GM12878 (cell line): ENCODE measurements around the gene ACAP2. TPM values are rescaled to one million over a fixed set of nuclear protein-coding genes. Genes with fewer than 3 reads are reported as not detected.

Source experiments
- ATAC-seq: fragments of 200-7000 bp; cut with Tn5 transposase; 3 replicates; pipeline ENCODE4 v1.9.1; 2020; ENCODE audit warnings: mild to moderate bottlenecking, moderate library complexity
- BruUV-seq: library from RNA; stranded (reverse); fragments of 400-500 nt; replicated peaks from 2 replicates; lab custom pipeline; 2021; lab: Mats Ljungman, UMichigan
- CTCF ChIA-PET: fragments of 300-600 bp; sonication (Branson Sonifier 250); formaldehyde crosslinking; extraction: SDS; loops from one replicate; lab custom pipeline; 2021; ENCODE audit warnings: inconsistent platforms; lab: Yijun Ruan, JAX
- POLR2A ChIA-PET: fragments of 350-600 bp; formaldehyde crosslinking; extraction: SDS; loops from one replicate; lab custom pipeline; 2021; ENCODE audit warnings: inconsistent platforms; lab: Charles Lee
- RAD21 ChIA-PET: fragments of 300-600 bp; sonication (Branson Sonifier 250); formaldehyde crosslinking; loops from one replicate; lab custom pipeline; 2023; ENCODE audit warnings: antibody characterized with exemption; ENCODE audit not compliant: unreplicated experiment; lab: Charles Lee
- SMC1A ChIA-PET: fragments of 300-600 bp; sonication (Branson Sonifier 250); formaldehyde crosslinking; loops from one replicate; lab custom pipeline; 2023; ENCODE audit not compliant: unreplicated experiment, uncharacterized antibody; lab: Charles Lee
- DNase-seq: peaks from one replicate; pipeline ENCODE4 v3.0.0-alpha.2; 2011; ENCODE audit warnings: low read depth, low spot score
- FAIRE-seq: peaks from 3 replicates; lab custom pipeline; 2011; peaks lifted over from hg19 to GRCh38; lab: Jason Lieb, UNC
- H2AFZ ChIP-seq: 2 replicates; pipeline ENCODE4 v1.6.0; 2011; ENCODE audit warnings: low read depth, low read length, control low read depth; ENCODE audit not compliant: control insufficient read depth
- H3K27ac ChIP-seq: 2 replicates; pipeline ENCODE4 v1.5.1; 2011; ENCODE audit warnings: control low read depth; ENCODE audit not compliant: control insufficient read depth, insufficient read depth
- H3K27me3 ChIP-seq, 2 experiments: replicated peaks in 1 of 2; 2 replicates each; pipeline versions ENCODE4 v1.6.0 to v1.6.1; 2011; ENCODE audit warnings: low read length in 1 of 2; ENCODE audit not compliant: control insufficient read depth in 2 of 2, insufficient read depth in 2 of 2
- H3K36me3 ChIP-seq, 2 experiments: 2 replicates each; pipeline ENCODE4 v1.5.1; 2011; ENCODE audit warnings: low read length in 1 of 2; ENCODE audit not compliant: control insufficient read depth in 2 of 2, insufficient read depth in 2 of 2
- H3K4me1 ChIP-seq: 2 replicates; pipeline ENCODE4 v1.6.1; 2011; ENCODE audit warnings: mild to moderate bottlenecking, low read length, moderate library complexity, mixed read lengths; ENCODE audit not compliant: control insufficient read depth, insufficient read depth
- H3K4me2 ChIP-seq: 2 replicates; pipeline ENCODE4 v1.6.0; 2011; ENCODE audit warnings: control low read depth; ENCODE audit not compliant: control insufficient read depth, insufficient read depth
- H3K4me3 ChIP-seq: fragments of 200-600 bp; sonication (generic); 2 replicates; pipeline ENCODE4 v1.5.1; 2016
- H3K79me2 ChIP-seq: 2 replicates; pipeline ENCODE4 v1.6.0; 2011; ENCODE audit warnings: low read length; ENCODE audit not compliant: control insufficient read depth, insufficient read depth
- H3K9ac ChIP-seq: 2 replicates; pipeline ENCODE4 v1.8.0; 2011; ENCODE audit warnings: low read length, control low read depth, mixed read lengths; ENCODE audit not compliant: control insufficient read depth, insufficient read depth
- H3K9me3 ChIP-seq: replicated peaks from 3 replicates; pipeline ENCODE4 v1.5.1; 2011; ENCODE audit warnings: mild to moderate bottlenecking, low read length; ENCODE audit not compliant: control insufficient read depth, insufficient read depth
- H4K20me1 ChIP-seq: 2 replicates; pipeline ENCODE4 v1.6.0; 2011; ENCODE audit not compliant: control insufficient read depth, insufficient read depth
- CTCF ChIP-seq, 3 experiments: IDR thresholded peaks in 2 of 3; conservative IDR thresholded peaks in 1 of 3; 2 replicates each; pipeline ENCODE4 v1.5.1; 2011; ENCODE audit warnings: low read depth in 3 of 3, low read length in 3 of 3, mild to moderate bottlenecking in 3 of 3, control low read depth in 2 of 3, moderate library complexity in 2 of 3, inconsistent platforms in 1 of 3, mixed read lengths in 1 of 3; ENCODE audit not compliant: control insufficient read depth in 2 of 3, insufficient read depth in 1 of 3; ENCODE audit errors: extremely low read depth in 1 of 3
- HDAC2 ChIP-seq: fragments of 200-600 bp; sonication (generic); IDR thresholded peaks from 2 replicates; pipeline ENCODE4 v1.6.1; 2017
- JUND ChIP-seq: IDR thresholded peaks from 2 replicates; pipeline ENCODE4 v1.6.1; 2012; ENCODE audit warnings: low read depth, mild to moderate bottlenecking, low read length, improper control_type of control experiment, moderate library complexity
- PRDM15 ChIP-seq: fragments of 450-650 bp; formaldehyde crosslinking; IDR thresholded peaks from 2 replicates; pipeline ENCODE4 v1.4.0; 2020; ENCODE audit warnings: mild to moderate bottlenecking, moderate library complexity
- SIN3A ChIP-seq: IDR thresholded peaks from 2 replicates; pipeline ENCODE4 v1.6.1; 2012; ENCODE audit warnings: low read depth, low read length, improper control_type of control experiment
- SP1 ChIP-seq: IDR thresholded peaks from one replicate; pipeline ENCODE4 v1.6.1; 2011; ENCODE audit warnings: low read depth, low read length
- TARDBP ChIP-seq: IDR thresholded peaks from 2 replicates; pipeline ENCODE4 v1.6.1; 2016; ENCODE audit warnings: borderline replicate concordance
- ZBED1 ChIP-seq: IDR thresholded peaks from 2 replicates; pipeline ENCODE4 v1.6.1; 2016; ENCODE audit warnings: borderline replicate concordance
- ZBTB11 ChIP-seq: fragments of 450-650 bp; formaldehyde crosslinking; IDR thresholded peaks from 2 replicates; pipeline ENCODE4 v1.5.0; 2022; ENCODE audit warnings: mild to moderate bottlenecking, missing genetic modification characterization
- WGBS: methylation state at CpG from one replicate; pipeline ENCODE4 v1.1.6; 2016; ENCODE audit warnings: low lambda C conversion rate; ENCODE audit not compliant: insufficient replicate concordance, insufficient coverage; ENCODE audit errors: missing lambda C conversion rate; 5-methylcytosine and 5-hydroxymethylcytosine counted together
- in situ Hi-C: fragments of 300-500 bp; cut with MboI; formaldehyde crosslinking; loops from 9 replicates; pipeline ENCODE4 v1.14.3; 2018; ENCODE audit warnings: mixed read lengths
- intact Hi-C: fragments of 100-400 bp; cut with micrococcal nuclease; formaldehyde crosslinking; loops from one replicate; pipeline ENCODE4 v1.14.2; 2022; ENCODE audit not compliant: unreplicated experiment
- polyA plus RNA-seq, 11 experiments: library from polyadenylated mRNA; depleted of rRNA in 4 of 11; unstranded in 6 of 11; stranded (reverse) in 5 of 11; fragments of >200 nt; fragmentation: Nextera tagmentation in 4 of 11; fragmentation: Illumina TruSeq in 1 of 11; extraction: Ambion mirVana in 4 of 11; extraction: Trizol in 1 of 11; gene quantifications; 1 replicate in 1 of 11; 2 replicates in 10 of 11; pipeline versions ENCODE4 v1.2.1 to v1.2.3, GENCODE V29; 2011 to 2016; ENCODE audit warnings: inconsistent platforms in 2 of 11, missing spikeins in 2 of 11, low read depth in 1 of 11
- total RNA-seq, 4 experiments: library from RNA; depleted of rRNA in 3 of 4; stranded (reverse); fragments of >200 nt in 3 of 4; fragmentation: Illumina TruSeq in 1 of 4; extraction: Trizol in 1 of 4; gene quantifications; 2 replicates each; pipeline versions ENCODE4 v1.2.1 to v1.2.3, GENCODE V29; 2013 to 2021

Gene ACAP2
- total and polyA plus RNA-seq, 10 of the 15 experiments (the other 5 are each of a cell fraction or from before 2014, with no cell fraction given) = 7.1 to 53.8 (median 35.7) TPM

GRCh38 chr3:195255176-195255500 is 187.7 kb downstream of the ACAP2 start:
- Histone ChIP-seq H3K9me3 (no peaks in the 10 kb centered on the region), H3K9ac (no peak overlapping the region), H3K27ac (no peak overlapping the region), H3K4me2 (no peak overlapping the region), H3K4me1 (peaks cover 40% of the 10 kb centered on the region), H3K4me3 (no peak overlapping the region), H3K79me2 (peaks cover 13% of the 10 kb centered on the region), H3K27me3 (no peaks in the 10 kb centered on the region), H3K36me3 (no peaks in the 10 kb centered on the region), H2AFZ (no peak overlapping the region), H4K20me1 (no peaks in the 10 kb centered on the region)
- 95% methylated on average over 13 of the region's 13 CpGs for WGBS
- TF ChIP-seq TARDBP (no peak), CTCF (IDR thresholded peaks at IDR 0.05 in 2 of 3, conservative IDR thresholded peaks at IDR 0.05 in 1 of 3; ENCODE audit: control insufficient read depth in 2 of 3, extremely low read depth in 1 of 3, insufficient read depth in 1 of 3, low read depth in 3 of 3, low read length in 3 of 3) (no peak), ZBTB11 (CRISPR knock-in tag) (no peak), SIN3A (no peak), SP1 (no peak), PRDM15 (CRISPR knock-in tag) (no peak), ZBED1 (no peak), JUND (no peak), HDAC2 (no peak)
- SMC1A ChIA-PET = interaction anchor here (1.2 to 1.7 kb wide), 2 partner anchors 49 to 126 kb away, joined by 3 to 10 read pairs; no protein-coding TSS in a partner anchor
- RAD21 ChIA-PET = interaction anchor here (1.2 to 1.5 kb wide), 3 partner anchors 47 to 572 kb away, joined by 4 to 8 read pairs (median 5); no protein-coding TSS in a partner anchor
- CTCF ChIA-PET = interaction anchor here (0.6 to 5.2 kb wide), 3 partner anchors 149 to 572 kb away, joined by 3 to 35 read pairs (median 3); no protein-coding TSS in a partner anchor
- POLR2A ChIA-PET = interaction anchor here (1.5 kb wide), 1 partner anchor 126 kb away, joined by 9 read pairs; no protein-coding TSS in a partner anchor
- in situ Hi-C loops = loop anchor here (5.0 to 10.0 kb wide), 3 partner anchors 108 to 920 kb away; no protein-coding TSS in a partner anchor
- ATAC-seq = no peak
- no peak for FAIRE-seq
- no TSS peak for BruUV-seq
- intact Hi-C loops = no loop called here
- DNase-seq = no peak
